Endothelial cell of umbilical vein (primary cell): ENCODE measurements around the gene ACCSL. TPM values are rescaled to one million over a fixed set of nuclear protein-coding genes. Genes with fewer than 3 reads are reported as not detected.

Source experiments
- BruUV-seq: library from RNA; stranded (reverse); fragments of 400-500 nt; replicated peaks from 2 replicates; lab custom pipeline; 2021; lab: Mats Ljungman, UMichigan
- CTCF ChIA-PET: fragments of 300-600, 350-600 bp; sonication (Branson Sonifier 250); formaldehyde crosslinking; loops from one replicate; lab custom pipeline; 2021; ENCODE audit warnings: antibody characterized with exemption, inconsistent platforms; lab: Charles Lee
- POLR2A ChIA-PET: fragments of 300-600, 350-600 bp; sonication (Branson Sonifier 250); formaldehyde crosslinking; loops from one replicate; lab custom pipeline; 2021; ENCODE audit warnings: antibody characterized with exemption, inconsistent platforms; lab: Charles Lee
- DNase-seq: peaks from one replicate; pipeline ENCODE4 v3.0.0-alpha.2; 2011; ENCODE audit warnings: low read depth, low spot score
- FAIRE-seq: peaks from 2 replicates; lab custom pipeline; 2011; peaks lifted over from hg19 to GRCh38; lab: Jason Lieb, UNC
- H2AFZ ChIP-seq: 2 replicates; pipeline ENCODE4 v1.6.0; 2012; ENCODE audit warnings: low read depth, low read length, control low read depth, inconsistent platforms
- H3K27ac ChIP-seq: 2 replicates; pipeline ENCODE4 v1.5.1; 2011; ENCODE audit warnings: low read depth, mild to moderate bottlenecking, control low read depth, low read length, moderate library complexity; ENCODE audit not compliant: insufficient read depth
- H3K27me3 ChIP-seq, 2 experiments: 2 replicates each; pipeline versions ENCODE4 v1.6.0 to v1.6.1; 2011; ENCODE audit warnings: low read length in 2 of 2, mixed read lengths in 1 of 2; ENCODE audit not compliant: control insufficient read depth in 2 of 2, insufficient read depth in 2 of 2
- H3K36me3 ChIP-seq, 2 experiments: 2 replicates in 1 of 2; 3 replicates in 1 of 2; pipeline ENCODE4 v1.5.1; 2011; ENCODE audit warnings: low read length in 2 of 2, mild to moderate bottlenecking in 1 of 2, moderate library complexity in 1 of 2; ENCODE audit not compliant: control insufficient read depth in 2 of 2, insufficient read depth in 2 of 2; ENCODE audit errors: extremely low read depth in 1 of 2
- H3K4me1 ChIP-seq: 3 replicates; pipeline ENCODE4 v1.5.1; 2011; ENCODE audit warnings: mild to moderate bottlenecking, low read length; ENCODE audit not compliant: control insufficient read depth, insufficient read depth; ENCODE audit errors: extremely low read depth
- H3K4me2 ChIP-seq: 2 replicates; pipeline ENCODE4 v1.6.1; 2011; ENCODE audit warnings: low read length, control low read depth, mixed read lengths; ENCODE audit not compliant: insufficient read depth
- H3K4me3 ChIP-seq, 3 experiments: fragments of 200-600 bp in 1 of 3; sonication (generic), shearing (Covaris generic) in 1 of 3; replicated peaks in 1 of 3; 2 replicates each; pipeline ENCODE4 v1.5.1; 2011 to 2016; ENCODE audit warnings: control low read depth in 3 of 3, low read length in 3 of 3, mild to moderate bottlenecking in 2 of 3, inconsistent platforms in 1 of 3, low read depth in 1 of 3, moderate library complexity in 1 of 3; ENCODE audit not compliant: insufficient read depth in 1 of 3
- H3K79me2 ChIP-seq: 2 replicates; pipeline ENCODE4 v1.6.0; 2012; ENCODE audit warnings: low read length, inconsistent platforms; ENCODE audit not compliant: control insufficient read depth, insufficient read depth
- H3K9ac ChIP-seq: replicated peaks from 2 replicates; pipeline ENCODE3; 2011; ENCODE audit warnings: low read length, control low read depth; ENCODE audit not compliant: insufficient read depth; ENCODE audit errors: extremely low read depth
- H3K9me1 ChIP-seq: replicated peaks from 3 replicates; pipeline ENCODE4 v1.6.0; 2011; ENCODE audit warnings: mild to moderate bottlenecking, low read length; ENCODE audit not compliant: control insufficient read depth, insufficient read depth; ENCODE audit errors: extremely low read depth
- H3K9me3 ChIP-seq: replicated peaks from 2 replicates; pipeline ENCODE4 v1.5.1; 2012; ENCODE audit warnings: low read length, inconsistent platforms; ENCODE audit not compliant: control insufficient read depth, insufficient read depth
- H4K20me1 ChIP-seq: replicated peaks from 2 replicates; pipeline ENCODE3; 2011; ENCODE audit warnings: mild to moderate bottlenecking, low read length; ENCODE audit not compliant: control insufficient read depth, insufficient read depth; ENCODE audit errors: extremely low read depth
- CTCF ChIP-seq, 2 donors: IDR thresholded peaks; 1 replicate in 1 of 2; 2 replicates in 1 of 2; pipeline ENCODE4 v1.5.1; 2011; ENCODE audit warnings: low read length in 2 of 2, mild to moderate bottlenecking in 2 of 2, moderate library complexity in 2 of 2, control low read depth in 1 of 2, inconsistent platforms in 1 of 2, low read depth in 1 of 2; ENCODE audit not compliant: insufficient read depth in 1 of 2; ENCODE audit errors: extremely low read depth in 1 of 2
- EZH2 ChIP-seq: IDR thresholded peaks from 2 replicates; pipeline ENCODE4 v1.6.1; 2012; ENCODE audit warnings: borderline replicate concordance, low read depth, mild to moderate bottlenecking, moderate library complexity, low read length, inconsistent platforms; ENCODE audit not compliant: severe bottlenecking
- FOS ChIP-seq: IDR thresholded peaks from 2 replicates; pipeline ENCODE4 v1.6.1; 2011; ENCODE audit warnings: mild to moderate bottlenecking, low read length, moderate library complexity, borderline replicate concordance; ENCODE audit not compliant: insufficient read depth
- GATA2 ChIP-seq: IDR thresholded peaks from 2 replicates; pipeline ENCODE4 v1.7.0; 2011; ENCODE audit warnings: low read depth, mild to moderate bottlenecking, moderate library complexity, mixed read lengths, low read length; ENCODE audit not compliant: insufficient read length, insufficient read depth
- JUN ChIP-seq: IDR thresholded peaks from 2 replicates; pipeline ENCODE4 v1.6.1; 2011; ENCODE audit warnings: borderline replicate concordance, low read depth; ENCODE audit not compliant: insufficient read length, insufficient read depth
- MAX ChIP-seq: IDR thresholded peaks from 2 replicates; pipeline ENCODE4 v1.6.1; 2011; ENCODE audit not compliant: insufficient read depth, insufficient read length
- MYC ChIP-seq: IDR thresholded peaks from one replicate; pipeline ENCODE4 v1.6.1; 2011; ENCODE audit warnings: mild to moderate bottlenecking, low read depth, low read length
- POLR2A ChIP-seq: IDR thresholded peaks from 2 replicates; pipeline ENCODE4 v1.6.1; 2012; ENCODE audit warnings: low read depth, mild to moderate bottlenecking, control low read depth, low read length
- POLR2AphosphoS5 ChIP-seq: IDR thresholded peaks from 2 replicates; pipeline ENCODE4 v1.6.1; 2012; ENCODE audit warnings: low read depth, mild to moderate bottlenecking, control low read depth, low read length, moderate library complexity; ENCODE audit not compliant: insufficient read depth
- dilution Hi-C: fragments of 300-500 bp; cut with MboI; formaldehyde crosslinking; loops from one replicate; pipeline ENCODE4 v1.15.0; 2019; ENCODE audit warnings: low sequenced_read_pairs; ENCODE audit not compliant: extremely low pct_ligation_motif_present
- intact Hi-C: fragments of 100-400 bp; cut with micrococcal nuclease; formaldehyde crosslinking; loops from one replicate; pipeline ENCODE4 v1.10.0; 2022
- polyA plus RNA-seq, 4 experiments: library from polyadenylated mRNA; depleted of rRNA in 3 of 4; stranded (reverse) in 3 of 4; unstranded in 1 of 4; fragments of >200 nt; gene quantifications; 2 replicates each; pipeline versions ENCODE4 v1.2.1 to v1.2.3, GENCODE V29; 2011 to 2012; ENCODE audit warnings: missing spikeins in 1 of 4
- total RNA-seq: library from RNA; stranded (reverse); gene quantifications from 2 replicates; pipeline ENCODE4 v1.2.3, GENCODE V29; 2021

ACCSL gene
- total and polyA plus RNA-seq, 2 donors (not counting 3 experiments of a cell fraction or from before 2014, with no cell fraction given), result not detected

- Histone ChIP-seq H3K36me3 (peaks cover 0 to 2% of the 10 kb centered on the region in 2 experiments), H3K9me3 (no peaks in the 10 kb centered on the region), H3K27ac (no peak overlapping the region), H4K20me1 (peaks cover 2% of the 10 kb centered on the region), H3K27me3 (no peaks in the 10 kb centered on the region), H2AFZ (no peak overlapping the region), H3K4me1 (no peaks in the 10 kb centered on the region), H3K4me2 (no peak overlapping the region), H3K9ac (no peak overlapping the region), H3K79me2 (no peaks in the 10 kb centered on the region), H3K4me3 (no peak overlapping the region), H3K9me1 (no peaks in the 10 kb centered on the region)
- POLR2A ChIA-PET, result no interaction called here
- TF ChIP-seq CTCF (IDR thresholded peaks at IDR 0.05; ENCODE audit: extremely low read depth in 1 of 2, insufficient read depth in 1 of 2, low read depth in 1 of 2, low read length in 2 of 2) (no peak), GATA2 (no peak), FOS (no peak), JUN (no peak), MYC (no peak), EZH2 (no peak), POLR2AphosphoS5 (no peak), MAX (no peak), POLR2A (no peak)
- CTCF ChIA-PET, result interaction anchor here (1.1 to 7.3 kb wide), 7 partner anchors 9 to 379 kb away, joined by 3 to 112 read pairs (median 4); partner anchors contain the start of gene EXT2
- BruUV-seq, result no TSS peak
- FAIRE-seq, result no peak
- intact Hi-C loops, result no loop called here
- DNase-seq, result no peak
- dilution Hi-C loops, result no loop called here
These were observed 56.9 kb downstream of the ACCSL start for GRCh38 chr11:44104481-44105294.
